ENCODE measurements around the gene NXPE2. TPM values are rescaled to one million over a fixed set of nuclear protein-coding genes. Genes with fewer than 3 reads are reported as not detected.

The NXPE2 gene
- total RNA-seq, 4 donors from 2014 or later = 0.30 to 1.4 TPM; not detected in 2

DNA sequence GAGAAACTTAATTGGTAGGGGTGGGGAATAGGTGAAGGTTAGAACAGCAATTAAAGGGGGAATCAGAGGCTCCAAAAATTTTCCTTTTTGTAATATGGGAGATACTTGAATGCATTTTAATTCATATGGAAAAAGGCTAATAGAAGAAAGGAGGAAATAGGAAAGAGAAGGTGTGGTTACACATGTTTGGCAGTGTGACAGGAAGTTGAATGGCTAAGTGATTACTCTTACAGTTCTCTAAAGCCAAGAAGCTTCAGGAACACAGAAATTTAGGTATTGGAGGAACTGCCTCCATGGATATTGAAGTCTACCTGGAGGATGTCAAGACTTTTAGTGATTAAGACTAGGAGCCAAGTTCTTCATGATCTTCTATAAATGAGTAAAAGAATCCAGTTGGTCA, 6.3 kb downstream of the NXPE2 start:
- no peak overlapping the region for H3K4me3 ChIP-seq
- no peak for DNase-seq (ENCODE audit: low spot score in 2 of 2)
- no peaks in the 10 kb centered on the region for H3K27me3 ChIP-seq
- H3K27ac ChIP-seq = no peak overlapping the region
- H3K9me3 ChIP-seq = no peaks in the 10 kb centered on the region
- no peaks in the 10 kb centered on the region for H3K4me1 ChIP-seq
- TF ChIP-seq POLR2A (IDR thresholded peaks at IDR 0.05) = no peak
- H3K36me3 ChIP-seq = no peaks in the 10 kb centered on the region

DNA sequence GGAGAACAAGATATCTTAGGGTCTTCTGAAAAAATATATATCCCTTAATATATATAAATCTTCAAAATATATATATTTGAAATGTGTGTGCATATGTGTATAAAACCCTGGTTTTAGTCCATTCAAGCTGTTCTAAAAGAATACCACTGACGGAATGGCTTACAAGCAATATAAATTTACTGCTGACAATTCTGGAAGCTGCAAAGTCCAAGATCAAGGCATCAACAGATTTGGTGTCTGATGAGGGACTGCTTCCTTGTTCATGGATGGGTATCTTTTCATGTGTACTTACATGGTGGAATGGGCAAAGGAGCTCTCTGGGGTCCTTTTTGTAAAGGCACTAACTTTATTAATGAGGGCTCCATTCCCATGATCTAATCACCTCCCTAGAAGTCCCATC, 6.8 kb downstream of the NXPE2 start:
- Histone ChIP-seq H3K4me3 (no peak overlapping the region), H3K4me1 (no peaks in the 10 kb centered on the region), H3K9me3 (peaks cover 0 to 1% (median 0%) of the 10 kb centered on the region in 4 donors), H3K27ac (no peak overlapping the region), H3K27me3 (no peaks in the 10 kb centered on the region), H3K36me3 (no peaks in the 10 kb centered on the region)
- TF ChIP-seq POLR2A (IDR thresholded peaks at IDR 0.05) = no peak
- no peak for TF ChIP-seq EP300 (IDR thresholded peaks at IDR 0.05)
- TF ChIP-seq, protein P1, sequence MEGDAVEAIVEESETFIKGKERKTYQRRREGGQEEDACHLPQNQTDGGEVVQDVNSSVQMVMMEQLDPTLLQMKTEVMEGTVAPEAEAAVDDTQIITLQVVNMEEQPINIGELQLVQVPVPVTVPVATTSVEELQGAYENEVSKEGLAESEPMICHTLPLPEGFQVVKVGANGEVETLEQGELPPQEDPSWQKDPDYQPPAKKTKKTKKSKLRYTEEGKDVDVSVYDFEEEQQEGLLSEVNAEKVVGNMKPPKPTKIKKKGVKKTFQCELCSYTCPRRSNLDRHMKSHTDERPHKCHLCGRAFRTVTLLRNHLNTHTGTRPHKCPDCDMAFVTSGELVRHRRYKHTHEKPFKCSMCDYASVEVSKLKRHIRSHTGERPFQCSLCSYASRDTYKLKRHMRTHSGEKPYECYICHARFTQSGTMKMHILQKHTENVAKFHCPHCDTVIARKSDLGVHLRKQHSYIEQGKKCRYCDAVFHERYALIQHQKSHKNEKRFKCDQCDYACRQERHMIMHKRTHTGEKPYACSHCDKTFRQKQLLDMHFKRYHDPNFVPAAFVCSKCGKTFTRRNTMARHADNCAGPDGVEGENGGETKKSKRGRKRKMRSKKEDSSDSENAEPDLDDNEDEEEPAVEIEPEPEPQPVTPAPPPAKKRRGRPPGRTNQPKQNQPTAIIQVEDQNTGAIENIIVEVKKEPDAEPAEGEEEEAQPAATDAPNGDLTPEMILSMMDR (IDR thresholded peaks at IDR 0.05) = no peak
- WGBS, 2 donors = 92 to 93% methylated on average over 1 of the region's 1 CpG
- no peak for DNase-seq (ENCODE audit: low spot score in 2 of 2)

DNA sequence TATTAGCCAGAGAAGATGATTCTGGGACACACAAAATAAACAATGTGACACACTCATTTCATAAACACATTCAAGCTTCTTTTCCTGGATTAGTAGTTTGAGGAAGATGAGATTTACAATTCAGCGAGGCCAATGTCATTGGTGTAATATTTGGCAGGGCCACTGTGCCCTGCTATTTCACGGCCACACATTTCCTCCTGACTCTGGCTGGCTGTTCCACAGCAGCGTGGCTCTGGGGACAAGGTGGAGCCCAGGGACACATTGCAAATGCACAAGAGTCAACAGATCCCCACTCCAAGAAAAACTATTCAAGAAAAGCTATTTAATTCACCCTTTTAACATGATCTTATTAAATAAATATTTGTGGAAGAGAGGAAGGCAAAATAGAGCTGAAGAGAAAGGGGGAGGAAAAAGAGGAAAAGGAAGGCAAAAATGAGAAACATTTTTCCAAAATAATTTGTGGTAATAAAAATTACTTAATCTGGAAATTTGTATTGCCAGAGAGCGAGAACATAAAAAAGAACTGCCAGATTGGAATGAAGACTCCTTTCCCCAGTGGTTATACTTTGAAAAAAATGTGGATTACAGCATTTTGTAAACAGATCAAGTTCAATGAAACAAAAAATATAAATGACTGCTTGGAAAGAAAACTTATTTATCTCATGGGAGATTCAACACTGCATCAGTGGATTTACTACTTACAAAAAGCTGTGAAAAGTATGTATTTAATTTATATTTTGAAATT, 27.1 kb downstream of the NXPE2 start:
- H3K4me1 ChIP-seq = peaks cover 0 to 8% (median 0%) of the 10 kb centered on the region in 4 donors
- H3K9me3 ChIP-seq = peaks cover 0 to 8% (median 0%) of the 10 kb centered on the region in 4 donors
- H3K27ac ChIP-seq = peak overlapping the region in 1 of 4 donors; percentile 27
- TF ChIP-seq EP300 (IDR thresholded peaks at IDR 0.05) (peak in 1 of 2 donors; percentile 74), POLR2A (IDR thresholded peaks at IDR 0.05) (no peak)
- TF ChIP-seq, protein P1 (IDR thresholded peaks at IDR 0.05) = no peak
- DNase-seq (ENCODE audit: low spot score in 2 of 2) = peak; percentile 17 to 20
- H3K4me3 ChIP-seq = no peak overlapping the region
- H3K27me3 ChIP-seq = no peaks in the 10 kb centered on the region
- H3K36me3 ChIP-seq = no peaks in the 10 kb centered on the region
- WGBS, 2 donors = 36 to 38% methylated on average over 4 of the region's 4 CpGs

DNA sequence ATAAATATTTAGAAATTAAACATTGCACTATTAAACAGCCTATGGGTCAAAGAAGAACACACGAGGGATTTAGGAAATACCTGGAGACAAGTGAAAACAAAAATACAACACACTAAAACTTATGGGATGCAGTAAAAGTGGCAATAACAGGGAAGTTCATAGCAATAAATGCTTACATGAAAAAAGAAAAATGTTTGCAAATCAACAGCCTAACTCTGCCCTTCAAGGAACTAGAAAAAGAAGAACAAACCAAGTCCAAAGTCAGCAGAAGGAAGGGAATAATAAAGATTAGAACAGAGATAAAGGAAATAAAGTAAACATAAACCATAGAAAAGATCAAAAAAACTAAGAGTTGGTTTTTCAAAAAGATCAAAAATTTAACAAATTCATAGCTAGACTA, 31.6 kb downstream of the NXPE2 start:
- H3K27me3 ChIP-seq = no peaks in the 10 kb centered on the region
- no peak overlapping the region for H3K4me3 ChIP-seq
- H3K36me3 ChIP-seq = no peaks in the 10 kb centered on the region
- TF ChIP-seq POLR2A (IDR thresholded peaks at IDR 0.05) = no peak
- no peak for TF ChIP-seq EP300 (IDR thresholded peaks at IDR 0.05)
- TF ChIP-seq, protein P1 (IDR thresholded peaks at IDR 0.05) = no peak
- H3K9me3 ChIP-seq = peaks cover 0 to 24% (median 3%) of the 10 kb centered on the region in 4 donors
- DNase-seq (ENCODE audit: low spot score in 2 of 2) = no peak
- peaks cover 0 to under 1% (median 0%) of the 10 kb centered on the region in 4 donors for H3K4me1 ChIP-seq
- 90 to 98% methylated on average over 1 of the region's 1 CpG for WGBS, 2 donors
- H3K27ac ChIP-seq = no peak overlapping the region

DNA sequence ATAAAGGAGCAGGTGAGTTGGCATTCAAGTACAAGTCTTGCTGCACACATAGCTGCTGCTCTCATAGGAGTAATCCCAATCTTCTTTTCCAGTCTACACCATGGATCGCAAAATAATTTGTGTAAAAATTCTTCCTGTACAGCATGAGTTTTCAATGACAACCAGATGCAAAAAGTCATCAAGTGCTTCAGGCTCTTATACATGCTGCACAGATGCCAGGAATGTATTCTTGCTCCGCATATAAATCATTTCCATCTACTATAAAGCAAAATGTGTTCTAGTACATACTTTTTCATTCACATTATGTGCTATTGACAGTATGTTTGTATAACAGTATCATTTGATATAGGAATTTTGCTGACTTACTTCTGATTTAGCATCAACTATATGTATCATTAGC, 35.4 kb downstream of the NXPE2 start:
- DNase-seq (ENCODE audit: low spot score in 2 of 2) = no peak
- Histone ChIP-seq H3K4me3 (no peak overlapping the region), H3K36me3 (no peaks in the 10 kb centered on the region), H3K9me3 (peaks cover 0 to 24% (median 3%) of the 10 kb centered on the region in 4 donors), H3K27me3 (no peaks in the 10 kb centered on the region), H3K4me1 (no peaks in the 10 kb centered on the region), H3K27ac (no peak overlapping the region)
- TF ChIP-seq, protein P1 (IDR thresholded peaks at IDR 0.05) = no peak
- 67 to 73% methylated on average over 2 of the region's 2 CpGs for WGBS, 2 donors

All from tibial nerve (tissue), 4 donors.